ENCODE data around the gene STUB1.

Gene STUB1

GRCh38 chr16:714558-715476, 34.6 kb downstream of the STUB1 start, which contains the start of gene METRN:
TSS of gene METRN (plus strand) at chr16:715118. CDS start at chr16:715290, 172 bp downstream.
- peak; percentile 73 for DNase-seq

- DNase-seq, result no peak
Observed at GRCh38 chr16:715477-716199, 35.4 kb downstream of the STUB1 start.

- no peak for DNase-seq
Observed at GRCh38 chr16:716200-716568, 36.0 kb downstream of the STUB1 start.

- no peak for DNase-seq
Observed at GRCh38 chr16:716768-717325, 36.6 kb downstream of the STUB1 start.

GRCh38 chr16:717450-718245, 37.4 kb downstream of the STUB1 start:
- no peak for DNase-seq

GRCh38 chr16:718389-718788, 38.2 kb downstream of the STUB1 start:
- no peak for DNase-seq

GRCh38 chr16:718922-719321, 38.7 kb downstream of the STUB1 start:
- no peak for DNase-seq

- no peak for DNase-seq
Observed at GRCh38 chr16:719815-720446, 39.7 kb downstream of the STUB1 start.

GRCh38 chr16:720447-720989, 40.3 kb downstream of the STUB1 start:
- peak; percentile 47 for DNase-seq

GRCh38 chr16:720990-721764, 41.0 kb downstream of the STUB1 start, which contains the start of gene ANTKMT:
TSS of gene ANTKMT (plus strand) at chr16:721146. CDS start at chr16:721275, 129 bp downstream.
- DNase-seq, result peak; percentile 46

GRCh38 chr16:721765-722540, 41.7 kb downstream of the STUB1 start:
- DNase-seq, result no peak

- DNase-seq, result no peak
Observed at GRCh38 chr16:722835-723633, 42.8 kb downstream of the STUB1 start.

GRCh38 chr16:723695-724094, 43.5 kb downstream of the STUB1 start:
- no peak for DNase-seq

- DNase-seq, result no peak
Observed at GRCh38 chr16:724188-725040, 44.2 kb downstream of the STUB1 start.

- DNase-seq, result no peak
Observed at GRCh38 chr16:725041-725376, 44.8 kb downstream of the STUB1 start.

- no peak for DNase-seq
Observed at GRCh38 chr16:725463-726187, 45.4 kb downstream of the STUB1 start.

- DNase-seq, result no peak
Observed at GRCh38 chr16:726188-726437, 45.9 kb downstream of the STUB1 start.
